ENCODE results near the gene TUB.

Gene TUB

DNA sequence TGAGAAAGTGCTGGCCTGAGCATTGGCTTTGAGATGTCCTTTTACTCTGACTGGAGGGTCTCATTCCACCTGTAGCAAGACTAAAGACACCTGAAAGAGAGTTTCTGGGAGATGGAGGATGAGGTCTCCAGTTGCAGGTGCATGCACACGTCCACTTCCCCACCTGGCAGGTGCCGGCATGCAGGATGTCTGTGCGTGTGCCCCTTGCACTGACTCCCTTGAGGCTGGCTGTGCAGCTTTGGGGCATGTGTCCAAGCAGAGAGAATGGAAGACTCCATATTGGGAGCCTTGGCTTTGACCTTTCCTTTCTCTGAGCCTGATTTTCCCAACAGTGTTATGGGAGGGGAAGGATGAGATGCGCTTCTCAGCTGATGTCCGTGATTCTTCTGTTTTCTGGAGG lies 44.0 kb upstream of the TUB start:
- Histone ChIP-seq H3K4me1 (ENCODE audit: control insufficient read depth, insufficient read depth, low read length) (peaks cover 29% of the 10 kb centered on the region), H3K36me3 (ENCODE audit: control insufficient read depth, insufficient read depth, low read length, severe bottlenecking) (no peaks in the 10 kb centered on the region), H3K9ac (ENCODE audit: low read length) (no peak overlapping the region), H3K9me3 (ENCODE audit: control insufficient read depth, low read length) (no peaks in the 10 kb centered on the region), H3K27me3 (replicated peaks; ENCODE audit: control insufficient read depth, insufficient read depth, low read length) (peaks cover 5% of the 10 kb centered on the region), H3K4me3 (ENCODE audit: low read length) (no peak overlapping the region)
- DNase-seq (ENCODE audit: low read depth): no peak

DNA sequence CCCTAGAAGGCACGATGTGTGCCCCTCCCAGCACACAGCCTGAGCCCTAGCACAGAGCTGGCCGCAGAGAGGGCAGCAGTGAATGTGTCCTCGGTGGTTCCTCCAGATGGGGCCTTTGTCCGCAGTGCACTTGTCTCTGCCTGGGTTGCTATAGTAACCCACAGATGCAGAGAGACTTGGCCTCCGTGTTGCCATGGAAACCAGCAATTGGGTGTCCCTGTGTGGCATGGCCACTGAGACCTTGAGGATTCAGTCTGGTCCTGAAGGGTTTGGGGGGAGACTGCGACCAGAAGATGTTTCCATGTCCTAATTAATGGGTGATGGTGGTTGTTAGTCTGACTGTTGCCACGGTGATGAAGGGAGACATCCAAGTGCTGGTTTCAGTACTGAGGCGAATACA lies 42.6 kb upstream of the TUB start:
- Histone ChIP-seq H3K36me3 (ENCODE audit: control insufficient read depth, insufficient read depth, low read length, severe bottlenecking) (no peaks in the 10 kb centered on the region), H3K9me3 (ENCODE audit: control insufficient read depth, low read length) (no peaks in the 10 kb centered on the region)
- no peak for DNase-seq (ENCODE audit: low read depth)

DNA sequence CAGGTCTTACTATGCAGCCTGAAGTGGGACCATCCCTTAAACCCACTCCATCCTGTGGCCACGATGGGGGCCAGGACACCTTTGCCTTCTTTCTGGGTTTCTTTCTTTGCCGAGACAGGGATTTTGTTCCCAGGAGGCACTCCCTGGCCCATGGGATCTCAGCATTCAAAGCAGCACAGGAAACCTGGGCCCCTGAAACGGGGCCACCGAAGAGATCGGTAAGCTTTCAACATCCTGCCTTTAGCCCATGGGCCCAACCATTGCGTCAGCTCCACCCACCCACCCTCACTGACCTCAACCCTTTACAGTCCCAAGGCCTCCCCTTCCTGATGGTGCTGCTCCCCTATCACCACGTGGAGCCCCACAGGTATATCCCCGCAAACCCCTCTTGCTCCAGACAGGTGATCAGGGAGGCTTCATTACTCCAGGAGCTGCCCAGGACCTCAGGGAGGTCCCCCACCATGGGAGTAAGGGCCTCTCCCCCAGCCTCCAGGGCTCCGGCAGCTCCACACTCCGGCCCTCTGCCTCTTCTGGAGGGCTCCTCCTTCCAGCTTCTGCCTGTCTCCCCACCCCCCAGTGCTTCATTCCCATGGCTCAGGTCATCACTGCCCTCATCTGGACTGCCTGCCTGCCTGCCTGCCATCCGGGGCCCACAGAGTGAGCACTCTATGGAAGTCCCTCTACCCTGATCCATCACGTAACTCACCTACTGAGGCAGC lies 42.0 kb upstream of the TUB start:
- Histone ChIP-seq H3K36me3 (ENCODE audit: control insufficient read depth, insufficient read depth, low read length, severe bottlenecking) (no peaks in the 10 kb centered on the region), H3K9me3 (ENCODE audit: control insufficient read depth, low read length) (no peaks in the 10 kb centered on the region), H3K27me3 (replicated peaks; ENCODE audit: control insufficient read depth, insufficient read depth, low read length) (no peaks in the 10 kb centered on the region), H3K4me1 (ENCODE audit: control insufficient read depth, insufficient read depth, low read length) (peaks cover 18% of the 10 kb centered on the region), H3K4me3 (ENCODE audit: low read length) (no peak overlapping the region), H3K9ac (ENCODE audit: low read length) (no peak overlapping the region)
- no peak for DNase-seq (ENCODE audit: low read depth)

More for the DNA sequence above, 42.6 kb upstream of the TUB start:
- H3K9ac ChIP-seq (ENCODE audit: low read length): no peak overlapping the region
- H3K4me1 ChIP-seq (ENCODE audit: control insufficient read depth, insufficient read depth, low read length): peaks cover 22% of the 10 kb centered on the region
- no peaks in the 10 kb centered on the region for H3K27me3 ChIP-seq (replicated peaks; ENCODE audit: control insufficient read depth, insufficient read depth, low read length)
- no peak overlapping the region for H3K4me3 ChIP-seq (ENCODE audit: low read length)

DNA sequence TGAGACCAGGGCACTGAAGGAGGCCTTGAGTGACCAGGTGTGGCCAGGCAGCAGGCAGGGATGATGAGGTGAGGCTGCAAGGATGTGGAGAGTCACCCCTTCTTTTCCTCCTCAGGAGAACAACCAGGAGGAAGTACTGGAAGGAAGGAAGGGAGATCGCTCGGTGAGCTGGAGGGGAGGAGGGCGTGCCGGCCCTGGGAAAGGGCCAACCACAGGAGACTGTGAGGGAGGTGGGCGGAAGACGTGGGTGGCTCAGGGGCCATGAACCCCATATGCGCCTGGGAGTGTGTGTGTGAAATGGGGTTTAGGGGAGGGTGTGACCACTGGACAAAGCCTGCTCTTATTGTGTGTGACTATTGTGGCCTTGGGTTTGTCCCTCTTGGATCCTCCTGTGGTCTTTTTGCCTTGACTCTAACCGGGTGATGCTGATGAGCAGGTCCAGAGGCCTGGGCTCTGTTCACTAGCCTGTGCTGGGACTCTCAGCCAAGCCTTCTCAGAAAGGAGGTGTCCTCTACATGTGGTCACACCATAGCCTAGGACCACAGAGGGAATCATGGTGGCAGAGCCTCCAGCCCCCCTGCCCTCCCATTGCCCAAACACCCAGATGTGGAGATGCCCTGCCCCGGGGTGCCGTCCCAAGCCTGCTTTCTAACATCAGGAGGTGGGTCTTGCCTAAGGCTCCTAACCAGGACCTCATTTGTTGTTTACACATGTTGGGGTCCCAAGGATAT lies 41.3 kb upstream of the TUB start:
- DNase-seq (ENCODE audit: low read depth): no peak
- H3K4me1 ChIP-seq (ENCODE audit: control insufficient read depth, insufficient read depth, low read length): peaks cover 12% of the 10 kb centered on the region
- H3K36me3 ChIP-seq (ENCODE audit: control insufficient read depth, insufficient read depth, low read length, severe bottlenecking): no peaks in the 10 kb centered on the region
- no peaks in the 10 kb centered on the region for H3K9me3 ChIP-seq (ENCODE audit: control insufficient read depth, low read length)
- H3K4me3 ChIP-seq (ENCODE audit: low read length): no peak overlapping the region
- no peaks in the 10 kb centered on the region for H3K27me3 ChIP-seq (replicated peaks; ENCODE audit: control insufficient read depth, insufficient read depth, low read length)
- H3K9ac ChIP-seq (ENCODE audit: low read length): no peak overlapping the region

DNA sequence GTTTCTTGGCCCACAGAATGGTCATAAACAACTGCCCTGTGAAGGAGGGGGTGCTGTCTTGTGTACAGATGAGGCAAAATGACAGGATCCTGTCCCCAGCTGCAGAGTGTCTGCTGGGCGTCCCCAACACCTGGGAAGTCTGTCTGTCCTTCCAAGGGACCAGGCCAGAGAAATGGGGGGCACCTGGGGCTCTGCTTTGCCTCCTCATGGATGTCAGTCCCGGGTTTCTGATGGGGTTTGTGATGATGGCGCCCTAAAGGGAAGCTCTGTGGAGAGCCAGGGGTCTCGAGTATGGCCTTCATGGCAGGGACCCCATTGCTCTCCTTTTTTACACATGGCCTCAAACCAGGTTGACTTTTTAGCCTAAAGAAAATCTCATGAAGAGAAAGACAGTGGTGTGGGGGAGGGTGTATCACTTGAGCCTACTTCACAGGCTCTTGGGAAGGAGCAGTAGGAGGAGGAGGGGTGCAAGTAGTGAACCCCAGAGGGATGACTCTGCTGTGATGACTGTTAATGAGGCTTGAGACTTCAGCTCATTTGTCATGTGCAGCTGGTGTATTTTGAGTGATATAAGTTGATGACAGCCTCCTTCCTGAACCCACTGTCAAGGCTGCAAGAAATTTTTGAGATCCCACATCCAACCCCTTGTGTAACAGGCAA lies 40.6 kb upstream of the TUB start:
- peaks cover 5% of the 10 kb centered on the region for H3K4me1 ChIP-seq (ENCODE audit: control insufficient read depth, insufficient read depth, low read length)
- H3K27me3 ChIP-seq (replicated peaks; ENCODE audit: control insufficient read depth, insufficient read depth, low read length): no peaks in the 10 kb centered on the region
- DNase-seq (ENCODE audit: low read depth): no peak
- H3K9ac ChIP-seq (ENCODE audit: low read length): no peak overlapping the region
- no peaks in the 10 kb centered on the region for H3K36me3 ChIP-seq (ENCODE audit: control insufficient read depth, insufficient read depth, low read length, severe bottlenecking)
- no peaks in the 10 kb centered on the region for H3K9me3 ChIP-seq (ENCODE audit: control insufficient read depth, low read length)
- H3K4me3 ChIP-seq (ENCODE audit: low read length): no peak overlapping the region

DNA sequence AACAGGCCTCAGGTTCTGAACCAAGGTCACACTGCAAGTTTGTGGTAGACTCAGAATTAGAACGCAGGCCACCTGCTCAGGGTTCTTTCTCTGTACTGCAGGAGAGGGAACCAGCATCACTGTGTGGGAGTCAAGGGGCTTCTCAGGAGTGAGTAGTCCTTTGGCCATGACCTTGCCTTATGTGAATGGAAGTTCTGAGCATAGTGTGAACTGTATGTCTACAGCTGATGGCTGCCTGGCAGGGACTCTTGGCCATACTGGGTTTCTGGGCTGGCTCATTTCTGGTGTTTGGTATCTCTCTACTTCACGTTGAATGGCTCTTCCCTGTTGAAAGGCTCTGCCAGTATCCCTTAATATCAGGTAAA lies 40.1 kb upstream of the TUB start:
- no peaks in the 10 kb centered on the region for H3K27me3 ChIP-seq (replicated peaks; ENCODE audit: control insufficient read depth, insufficient read depth, low read length)
- no peaks in the 10 kb centered on the region for H3K36me3 ChIP-seq (ENCODE audit: control insufficient read depth, insufficient read depth, low read length, severe bottlenecking)
- no peaks in the 10 kb centered on the region for H3K9me3 ChIP-seq (ENCODE audit: control insufficient read depth, low read length)
- DNase-seq (ENCODE audit: low read depth): no peak
- no peaks in the 10 kb centered on the region for H3K4me1 ChIP-seq (ENCODE audit: control insufficient read depth, insufficient read depth, low read length)
- no peak overlapping the region for H3K4me3 ChIP-seq (ENCODE audit: low read length)
- no peak overlapping the region for H3K9ac ChIP-seq (ENCODE audit: low read length)

DNA sequence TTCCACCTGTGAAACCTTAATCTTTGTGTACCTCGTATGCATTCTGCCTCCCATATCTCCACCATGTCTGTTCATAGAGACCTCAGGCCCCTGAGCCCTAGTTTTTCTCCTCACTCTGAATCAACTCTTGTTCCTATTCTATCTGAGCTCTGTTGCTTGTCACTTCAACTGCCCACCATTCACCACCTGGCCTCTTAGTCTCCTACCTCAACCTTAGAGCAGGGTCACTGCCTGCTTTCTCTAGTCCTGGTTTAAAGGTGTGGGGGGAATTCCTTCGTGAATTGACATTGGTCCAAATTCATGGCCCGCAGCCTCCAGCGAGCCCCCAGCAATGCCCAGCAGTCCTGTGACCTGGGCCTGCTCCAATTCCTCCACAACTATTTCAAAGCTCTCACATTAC lies 39.4 kb upstream of the TUB start:
- no peaks in the 10 kb centered on the region for H3K36me3 ChIP-seq (ENCODE audit: control insufficient read depth, insufficient read depth, low read length, severe bottlenecking)
- H3K27me3 ChIP-seq (replicated peaks; ENCODE audit: control insufficient read depth, insufficient read depth, low read length): no peaks in the 10 kb centered on the region
- H3K9me3 ChIP-seq (ENCODE audit: control insufficient read depth, low read length): no peaks in the 10 kb centered on the region
- H3K9ac ChIP-seq (ENCODE audit: low read length): no peak overlapping the region
- H3K4me3 ChIP-seq (ENCODE audit: low read length): no peak overlapping the region
- H3K4me1 ChIP-seq (ENCODE audit: control insufficient read depth, insufficient read depth, low read length): no peaks in the 10 kb centered on the region
- DNase-seq (ENCODE audit: low read depth): no peak

DNA sequence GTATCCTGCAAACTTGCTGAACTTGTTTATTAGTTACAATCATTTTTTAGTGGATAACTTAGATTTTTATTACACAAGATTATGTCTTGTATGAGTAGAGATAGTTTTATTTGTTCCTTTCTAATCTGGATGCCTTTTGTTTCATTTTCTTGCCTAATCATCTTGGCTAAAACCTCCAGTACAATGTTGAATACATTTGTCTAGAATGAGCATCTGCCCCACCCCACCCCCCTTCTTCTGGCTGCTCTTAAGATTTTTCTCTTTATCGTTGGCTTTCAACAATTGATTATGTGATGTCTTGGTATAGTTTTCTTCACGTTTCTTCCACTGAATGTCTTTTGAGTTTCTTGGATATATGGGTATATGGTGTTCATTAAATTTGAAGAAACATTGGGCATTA lies 37.3 kb upstream of the TUB start:
- no peak overlapping the region for H3K4me3 ChIP-seq (ENCODE audit: low read length)
- DNase-seq (ENCODE audit: low read depth): no peak
- no peaks in the 10 kb centered on the region for H3K27me3 ChIP-seq (replicated peaks; ENCODE audit: control insufficient read depth, insufficient read depth, low read length)
- no peaks in the 10 kb centered on the region for H3K4me1 ChIP-seq (ENCODE audit: control insufficient read depth, insufficient read depth, low read length)
- no peaks in the 10 kb centered on the region for H3K36me3 ChIP-seq (ENCODE audit: control insufficient read depth, insufficient read depth, low read length, severe bottlenecking)
- no peaks in the 10 kb centered on the region for H3K9me3 ChIP-seq (ENCODE audit: control insufficient read depth, low read length)
- H3K9ac ChIP-seq (ENCODE audit: low read length): no peak overlapping the region

DNA sequence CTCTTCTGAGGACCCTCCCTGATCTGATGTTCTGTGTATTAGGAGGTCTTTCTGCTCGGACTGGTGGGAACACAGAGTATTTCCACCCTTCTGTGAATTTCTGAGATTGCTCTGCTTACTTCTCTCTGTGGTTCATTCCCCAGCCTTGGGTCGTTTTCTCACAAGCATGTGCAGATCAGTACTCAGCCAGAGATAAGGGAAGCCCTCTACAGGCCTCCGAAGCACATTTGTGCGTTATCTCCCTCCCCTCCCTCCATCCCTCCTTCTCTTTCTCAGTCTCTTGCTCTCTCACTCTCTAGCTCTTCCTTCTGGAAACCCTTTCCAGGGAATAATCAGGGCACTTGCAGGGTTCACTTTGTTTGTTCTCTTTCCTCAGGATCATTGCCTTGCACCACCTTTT lies 35.2 kb upstream of the TUB start:
- H3K36me3 ChIP-seq (ENCODE audit: control insufficient read depth, insufficient read depth, low read length, severe bottlenecking): no peaks in the 10 kb centered on the region
- no peaks in the 10 kb centered on the region for H3K27me3 ChIP-seq (replicated peaks; ENCODE audit: control insufficient read depth, insufficient read depth, low read length)
- no peak for DNase-seq (ENCODE audit: low read depth)
- H3K4me1 ChIP-seq (ENCODE audit: control insufficient read depth, insufficient read depth, low read length): no peaks in the 10 kb centered on the region
- no peak overlapping the region for H3K9ac ChIP-seq (ENCODE audit: low read length)
- no peak overlapping the region for H3K4me3 ChIP-seq (ENCODE audit: low read length)
- no peaks in the 10 kb centered on the region for H3K9me3 ChIP-seq (ENCODE audit: control insufficient read depth, low read length)

DNA sequence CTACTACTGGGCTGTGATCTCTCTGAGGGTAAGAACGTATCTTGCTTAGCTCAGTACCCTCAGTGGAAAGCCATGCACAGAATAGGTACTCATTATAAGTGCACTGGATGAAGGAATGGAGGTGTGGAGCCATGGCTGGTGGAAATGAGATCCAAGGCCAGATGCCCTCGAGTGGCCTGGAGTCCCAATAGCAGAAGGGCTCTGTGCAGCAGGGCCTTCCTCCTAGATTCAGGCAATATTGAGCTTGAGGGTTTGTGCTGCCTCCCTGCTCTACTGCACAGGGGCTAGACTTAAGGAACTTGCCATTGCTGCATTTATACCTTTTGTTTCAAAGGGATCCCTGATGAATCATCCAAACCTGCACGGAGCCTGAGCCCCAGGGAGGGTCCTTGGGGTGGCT lies 33.6 kb upstream of the TUB start:
- no peak overlapping the region for H3K9ac ChIP-seq (ENCODE audit: low read length)
- no peak overlapping the region for H3K4me3 ChIP-seq (ENCODE audit: low read length)
- H3K36me3 ChIP-seq (ENCODE audit: control insufficient read depth, insufficient read depth, low read length, severe bottlenecking): no peaks in the 10 kb centered on the region
- no peaks in the 10 kb centered on the region for H3K27me3 ChIP-seq (replicated peaks; ENCODE audit: control insufficient read depth, insufficient read depth, low read length)
- DNase-seq (ENCODE audit: low read depth): no peak
- H3K9me3 ChIP-seq (ENCODE audit: control insufficient read depth, low read length): no peaks in the 10 kb centered on the region
- peaks cover 3% of the 10 kb centered on the region for H3K4me1 ChIP-seq (ENCODE audit: control insufficient read depth, insufficient read depth, low read length)

DNA sequence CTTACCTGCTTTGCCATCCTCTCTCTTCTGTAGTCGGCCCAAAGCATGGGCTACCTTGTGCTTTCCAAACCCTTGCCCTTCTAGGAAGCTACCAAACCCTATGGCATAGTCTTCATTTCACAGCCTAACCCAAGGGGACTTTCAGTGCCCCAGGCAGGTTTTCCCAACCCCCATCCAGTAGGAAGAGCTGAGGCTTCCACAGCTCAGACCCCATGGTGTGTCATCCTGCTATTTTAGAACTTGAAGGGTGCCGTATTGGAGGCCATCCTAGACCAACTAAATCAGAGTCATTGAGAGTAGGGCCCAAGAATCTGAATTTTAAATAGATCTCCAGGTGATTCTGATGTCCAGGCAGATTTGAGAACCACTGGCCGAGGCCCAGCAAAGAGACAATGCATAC lies 31.9 kb upstream of the TUB start:
- H3K36me3 ChIP-seq (ENCODE audit: control insufficient read depth, insufficient read depth, low read length, severe bottlenecking): no peaks in the 10 kb centered on the region
- H3K4me3 ChIP-seq (ENCODE audit: low read length): no peak overlapping the region
- no peaks in the 10 kb centered on the region for H3K27me3 ChIP-seq (replicated peaks; ENCODE audit: control insufficient read depth, insufficient read depth, low read length)
- DNase-seq (ENCODE audit: low read depth): no peak
- no peaks in the 10 kb centered on the region for H3K9me3 ChIP-seq (ENCODE audit: control insufficient read depth, low read length)
- H3K9ac ChIP-seq (ENCODE audit: low read length): no peak overlapping the region
- H3K4me1 ChIP-seq (ENCODE audit: control insufficient read depth, insufficient read depth, low read length): peaks cover 3% of the 10 kb centered on the region

Data from adipocyte (in vitro differentiated cells).